ENCODE measurements around the gene MBD6.
A peak's percentile ranks its signal among the peaks of the same experiment; 100 is the strongest.

MBD6 gene, protein sequence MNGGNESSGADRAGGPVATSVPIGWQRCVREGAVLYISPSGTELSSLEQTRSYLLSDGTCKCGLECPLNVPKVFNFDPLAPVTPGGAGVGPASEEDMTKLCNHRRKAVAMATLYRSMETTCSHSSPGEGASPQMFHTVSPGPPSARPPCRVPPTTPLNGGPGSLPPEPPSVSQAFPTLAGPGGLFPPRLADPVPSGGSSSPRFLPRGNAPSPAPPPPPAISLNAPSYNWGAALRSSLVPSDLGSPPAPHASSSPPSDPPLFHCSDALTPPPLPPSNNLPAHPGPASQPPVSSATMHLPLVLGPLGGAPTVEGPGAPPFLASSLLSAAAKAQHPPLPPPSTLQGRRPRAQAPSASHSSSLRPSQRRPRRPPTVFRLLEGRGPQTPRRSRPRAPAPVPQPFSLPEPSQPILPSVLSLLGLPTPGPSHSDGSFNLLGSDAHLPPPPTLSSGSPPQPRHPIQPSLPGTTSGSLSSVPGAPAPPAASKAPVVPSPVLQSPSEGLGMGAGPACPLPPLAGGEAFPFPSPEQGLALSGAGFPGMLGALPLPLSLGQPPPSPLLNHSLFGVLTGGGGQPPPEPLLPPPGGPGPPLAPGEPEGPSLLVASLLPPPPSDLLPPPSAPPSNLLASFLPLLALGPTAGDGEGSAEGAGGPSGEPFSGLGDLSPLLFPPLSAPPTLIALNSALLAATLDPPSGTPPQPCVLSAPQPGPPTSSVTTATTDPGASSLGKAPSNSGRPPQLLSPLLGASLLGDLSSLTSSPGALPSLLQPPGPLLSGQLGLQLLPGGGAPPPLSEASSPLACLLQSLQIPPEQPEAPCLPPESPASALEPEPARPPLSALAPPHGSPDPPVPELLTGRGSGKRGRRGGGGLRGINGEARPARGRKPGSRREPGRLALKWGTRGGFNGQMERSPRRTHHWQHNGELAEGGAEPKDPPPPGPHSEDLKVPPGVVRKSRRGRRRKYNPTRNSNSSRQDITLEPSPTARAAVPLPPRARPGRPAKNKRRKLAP

DNA sequence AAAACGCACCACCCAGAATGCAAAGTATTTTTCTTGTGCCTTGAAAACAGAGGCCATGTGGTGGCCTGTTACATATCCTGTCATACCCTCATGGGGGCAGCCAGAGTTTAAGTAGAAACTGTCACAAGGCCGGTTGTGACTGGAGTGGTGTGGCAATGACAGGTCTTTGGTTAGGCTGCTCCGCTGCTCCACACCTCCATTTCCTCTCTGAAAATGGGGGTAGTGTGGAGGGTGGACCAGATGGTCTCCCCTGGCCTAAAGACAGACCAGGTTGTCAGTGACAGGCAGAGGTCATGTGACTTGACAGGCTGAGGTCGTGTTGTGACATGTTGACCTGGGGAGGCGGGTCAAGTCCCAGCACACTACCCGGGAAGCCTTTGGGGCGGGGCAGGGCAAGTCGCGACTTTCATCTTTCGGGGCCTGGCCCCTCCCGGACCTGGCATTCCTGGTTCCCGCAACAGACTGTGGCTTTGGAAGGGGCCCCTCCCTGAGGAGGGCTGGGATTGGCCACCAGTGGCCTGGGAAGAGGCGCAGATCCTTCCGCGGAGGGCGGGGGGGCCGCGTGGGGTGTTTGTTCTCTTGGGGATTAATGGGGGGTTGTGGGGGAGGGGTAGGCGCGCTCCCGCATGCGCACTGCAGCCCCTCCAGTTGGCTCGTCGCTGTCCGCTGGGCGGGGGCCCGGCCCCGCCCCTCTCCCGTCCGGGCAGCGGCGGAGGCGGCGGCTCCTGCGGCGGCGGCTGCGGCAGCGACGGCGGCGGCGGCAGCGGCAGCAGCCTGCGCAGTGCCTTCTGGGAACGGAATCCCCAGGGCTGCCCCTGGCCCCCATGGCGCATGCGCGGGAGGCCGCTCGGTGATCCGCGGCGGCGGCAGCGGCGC lies at the start of gene MBD6:
Gene MBD6 (plus strand): TSS at position 814 of the 876 bp plus-strand sequence. CDS start 1,480 bp downstream, outside the sequence.
- no peaks in the 10 kb centered on the region for H3K9me3 ChIP-seq (ENCODE audit: control insufficient read depth, insufficient read depth, low read length)
- H3K4me1 ChIP-seq (ENCODE audit: insufficient read depth, low read length), result no peaks in the 10 kb centered on the region; the same call in 1 of the 2 replicates
- peak within 1 kb of the TSS; percentile 80 for H3K9ac ChIP-seq (ENCODE audit: low read depth, low read length)
- H3K36me3 ChIP-seq (ENCODE audit: insufficient read depth, low read length), result peaks cover 18% of the 10 kb centered on the region

DNA sequence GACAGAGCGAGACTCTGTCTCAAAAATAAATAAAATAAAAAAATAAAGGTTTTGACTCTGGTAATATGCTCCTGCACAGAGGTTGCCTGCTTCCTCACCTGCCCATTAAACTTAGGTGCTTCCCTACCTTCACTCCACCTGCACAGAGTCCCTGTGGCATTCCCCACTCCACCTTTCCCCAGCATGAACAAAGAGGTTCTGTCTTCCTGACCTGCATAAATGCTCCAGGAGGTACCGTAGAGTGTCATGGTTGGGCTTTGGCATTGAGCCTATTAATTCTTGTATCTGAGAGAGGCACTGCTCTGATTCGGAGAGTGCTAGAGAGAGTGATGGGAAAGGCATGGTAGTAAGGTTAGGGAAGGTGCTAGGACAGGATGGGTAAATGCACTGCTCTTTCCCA lies 49.2 kb upstream of the MBD6 start:
- H3K9ac ChIP-seq (ENCODE audit: low read depth, low read length), result no peak overlapping the region
- peaks cover 17% of the 10 kb centered on the region for H3K4me1 ChIP-seq (ENCODE audit: insufficient read depth, low read length)
- no peaks in the 10 kb centered on the region for H3K9me3 ChIP-seq (ENCODE audit: control insufficient read depth, insufficient read depth, low read length)
- no peaks in the 10 kb centered on the region for H3K36me3 ChIP-seq (ENCODE audit: insufficient read depth, low read length)

DNA sequence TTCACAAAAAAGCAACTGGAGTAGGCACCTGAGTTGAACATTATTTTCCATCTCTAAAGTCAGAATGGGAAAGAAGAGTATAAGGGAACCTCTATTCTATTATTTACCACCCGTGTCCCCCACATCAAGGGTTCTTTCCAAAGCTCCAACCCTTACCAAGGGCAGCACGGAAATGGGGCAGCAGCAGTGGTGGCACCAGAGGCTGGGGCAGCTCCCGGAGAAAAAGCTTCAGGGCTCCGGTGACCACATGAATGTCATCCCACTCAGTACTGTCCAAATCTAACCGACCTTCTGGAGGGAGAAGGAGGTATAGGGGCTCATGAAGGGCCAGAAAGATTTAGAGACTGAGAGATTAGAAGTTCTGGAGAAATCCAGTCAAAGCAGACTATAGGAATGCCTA lies 48.7 kb upstream of the MBD6 start:
- Histone ChIP-seq H3K9ac (ENCODE audit: low read depth, low read length) (no peak overlapping the region), H3K36me3 (ENCODE audit: insufficient read depth, low read length) (no peaks in the 10 kb centered on the region), H3K9me3 (ENCODE audit: control insufficient read depth, insufficient read depth, low read length) (no peaks in the 10 kb centered on the region), H3K4me1 (ENCODE audit: insufficient read depth, low read length) (peaks cover 17% of the 10 kb centered on the region)

DNA sequence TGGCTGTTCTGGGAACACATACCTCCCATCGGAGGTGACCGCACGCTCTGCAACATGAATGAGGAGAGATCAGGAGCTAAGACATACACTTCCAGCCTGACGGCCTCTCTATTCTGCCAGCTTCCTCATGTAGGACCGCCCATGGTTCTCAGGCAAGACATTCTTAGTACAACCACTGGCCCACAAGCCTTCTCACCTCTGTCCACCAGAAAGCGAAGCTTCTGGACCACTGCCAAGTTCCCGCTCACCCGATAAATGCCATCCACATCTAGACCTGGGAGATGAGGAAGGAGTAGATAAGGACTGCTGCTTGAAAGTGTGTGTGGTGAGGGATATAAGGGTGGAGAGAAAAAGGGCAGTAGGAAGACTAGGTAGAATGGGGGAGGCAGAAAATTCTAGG lies 48.2 kb upstream of the MBD6 start:
- Histone ChIP-seq H3K36me3 (ENCODE audit: insufficient read depth, low read length) (no peaks in the 10 kb centered on the region), H3K4me1 (ENCODE audit: insufficient read depth, low read length) (peaks cover 17% of the 10 kb centered on the region), H3K9ac (ENCODE audit: low read depth, low read length) (no peak overlapping the region), H3K9me3 (ENCODE audit: control insufficient read depth, insufficient read depth, low read length) (no peaks in the 10 kb centered on the region)

DNA sequence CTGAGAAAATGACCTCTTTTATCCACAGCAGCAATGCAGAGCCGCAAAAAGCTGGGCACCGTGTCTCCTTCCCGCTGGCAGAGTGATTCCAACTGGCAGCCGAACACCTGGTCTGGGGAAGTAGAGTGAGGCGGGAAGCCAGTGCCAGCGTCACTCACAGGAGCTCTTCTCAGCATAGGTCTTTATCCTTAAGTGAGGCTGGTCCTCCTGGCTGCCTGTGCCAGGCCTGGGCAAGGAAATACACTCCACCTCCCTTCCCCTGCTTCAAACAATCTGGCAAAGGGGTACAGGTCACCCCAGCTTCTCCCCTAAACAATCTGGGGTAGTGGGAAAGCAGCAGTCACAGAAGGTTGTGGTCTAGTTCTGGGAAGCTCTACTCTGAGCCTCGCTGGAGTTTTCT lies 47.8 kb upstream of the MBD6 start:
- Histone ChIP-seq H3K4me1 (ENCODE audit: insufficient read depth, low read length) (peaks cover 17% of the 10 kb centered on the region), H3K36me3 (ENCODE audit: insufficient read depth, low read length) (no peaks in the 10 kb centered on the region), H3K9ac (ENCODE audit: low read depth, low read length) (peak overlapping the region; percentile 49; the same call in 1 of the 2 replicates), H3K9me3 (ENCODE audit: control insufficient read depth, insufficient read depth, low read length) (no peaks in the 10 kb centered on the region)

DNA sequence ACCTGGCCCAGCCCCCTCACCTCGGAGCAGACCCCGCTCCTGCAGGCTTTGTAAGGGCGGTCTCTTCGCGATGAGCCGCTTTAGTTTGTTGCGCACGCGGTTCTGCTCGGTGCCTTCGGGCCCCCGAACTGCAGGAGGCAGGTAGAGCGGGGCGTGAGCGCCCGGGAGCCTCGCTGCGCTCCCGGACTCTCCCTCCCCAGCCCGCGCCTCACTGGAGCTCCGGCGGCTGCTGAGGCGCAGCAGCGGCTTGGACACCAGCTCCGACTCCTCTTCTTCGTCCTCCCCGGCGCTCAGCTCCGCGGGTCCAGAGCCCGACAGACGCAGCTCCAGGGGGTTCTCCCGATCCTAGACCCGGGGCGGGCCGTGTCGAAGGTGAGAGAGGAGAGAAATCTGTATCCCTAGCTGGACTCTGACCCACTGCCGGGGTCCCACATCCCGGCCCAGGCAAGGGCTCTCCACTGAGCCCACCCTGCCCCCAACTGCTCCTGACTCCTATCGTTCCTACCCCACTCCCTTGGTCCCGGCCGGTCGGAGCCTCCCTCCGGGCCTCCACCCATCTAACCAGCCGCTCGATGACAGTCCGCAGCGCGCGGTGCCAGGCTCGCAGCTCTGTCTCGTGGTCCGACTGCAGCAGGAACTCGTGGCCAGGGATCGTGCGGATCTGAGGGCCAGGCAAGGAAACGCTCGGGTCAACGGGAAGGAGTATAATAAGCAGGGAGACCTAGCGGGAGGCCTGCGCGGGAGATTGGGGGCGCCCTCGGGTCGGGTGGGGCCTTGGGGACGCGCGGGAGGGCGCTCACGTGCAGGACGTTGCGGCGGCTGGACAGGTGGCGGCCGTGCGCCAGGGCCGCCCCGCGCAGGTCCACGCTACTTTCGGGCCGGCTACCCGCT lies 47.1 kb upstream of the MBD6 start:
- H3K9ac ChIP-seq (ENCODE audit: low read depth, low read length), result peak overlapping the region; percentile 49; the same call in 1 of the 2 replicates
- no peaks in the 10 kb centered on the region for H3K9me3 ChIP-seq (ENCODE audit: control insufficient read depth, insufficient read depth, low read length)
- peaks cover 17% of the 10 kb centered on the region for H3K4me1 ChIP-seq (ENCODE audit: insufficient read depth, low read length)
- H3K36me3 ChIP-seq (ENCODE audit: insufficient read depth, low read length), result no peaks in the 10 kb centered on the region

DNA sequence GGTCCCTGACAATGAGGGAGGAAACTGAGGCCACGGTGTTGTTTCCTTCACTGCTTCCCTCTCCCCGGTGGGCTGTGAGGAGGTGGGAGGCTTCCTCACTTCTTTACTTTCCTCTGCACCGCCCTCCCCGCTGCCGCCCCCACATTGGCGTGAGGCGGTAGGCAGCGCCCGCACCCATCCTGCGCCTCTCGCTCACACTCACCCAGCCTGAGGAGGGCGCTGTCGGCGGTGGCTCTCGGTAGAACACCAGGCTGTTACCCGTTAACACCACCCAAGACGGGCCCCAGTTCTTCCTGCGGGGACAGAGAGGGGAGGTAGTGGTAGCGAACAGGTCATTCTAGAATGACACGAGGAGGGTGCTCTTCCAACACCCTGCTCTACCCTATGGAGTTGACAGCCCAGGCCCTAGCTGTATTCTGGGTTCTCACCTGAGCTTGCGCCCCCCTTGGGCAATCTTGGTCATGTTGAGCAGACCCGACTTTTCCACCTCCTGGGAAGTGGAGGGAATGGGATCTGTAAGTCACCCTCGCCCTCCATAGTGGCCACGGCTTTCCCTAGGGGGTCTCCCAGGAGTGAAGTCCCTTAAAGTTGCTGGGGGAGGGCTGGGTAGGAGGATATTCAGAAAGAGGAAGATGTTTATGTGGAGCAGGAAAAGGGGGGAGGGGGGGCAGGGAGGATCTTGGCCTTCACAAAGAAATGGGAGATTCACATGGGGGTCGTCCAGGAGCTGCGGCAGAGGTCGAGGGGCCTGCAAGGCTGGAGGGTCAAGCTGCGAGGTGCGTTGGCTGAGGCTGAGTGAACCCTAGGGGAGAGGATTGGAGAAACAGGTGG lies 46.2 kb upstream of the MBD6 start:
- peak overlapping the region; percentile 49; the same call in 1 of the 2 replicates for H3K9ac ChIP-seq (ENCODE audit: low read depth, low read length)
- no peaks in the 10 kb centered on the region for H3K9me3 ChIP-seq (ENCODE audit: control insufficient read depth, insufficient read depth, low read length)
- H3K4me1 ChIP-seq (ENCODE audit: insufficient read depth, low read length), result peaks cover 18% of the 10 kb centered on the region
- H3K36me3 ChIP-seq (ENCODE audit: insufficient read depth, low read length), result no peaks in the 10 kb centered on the region

DNA sequence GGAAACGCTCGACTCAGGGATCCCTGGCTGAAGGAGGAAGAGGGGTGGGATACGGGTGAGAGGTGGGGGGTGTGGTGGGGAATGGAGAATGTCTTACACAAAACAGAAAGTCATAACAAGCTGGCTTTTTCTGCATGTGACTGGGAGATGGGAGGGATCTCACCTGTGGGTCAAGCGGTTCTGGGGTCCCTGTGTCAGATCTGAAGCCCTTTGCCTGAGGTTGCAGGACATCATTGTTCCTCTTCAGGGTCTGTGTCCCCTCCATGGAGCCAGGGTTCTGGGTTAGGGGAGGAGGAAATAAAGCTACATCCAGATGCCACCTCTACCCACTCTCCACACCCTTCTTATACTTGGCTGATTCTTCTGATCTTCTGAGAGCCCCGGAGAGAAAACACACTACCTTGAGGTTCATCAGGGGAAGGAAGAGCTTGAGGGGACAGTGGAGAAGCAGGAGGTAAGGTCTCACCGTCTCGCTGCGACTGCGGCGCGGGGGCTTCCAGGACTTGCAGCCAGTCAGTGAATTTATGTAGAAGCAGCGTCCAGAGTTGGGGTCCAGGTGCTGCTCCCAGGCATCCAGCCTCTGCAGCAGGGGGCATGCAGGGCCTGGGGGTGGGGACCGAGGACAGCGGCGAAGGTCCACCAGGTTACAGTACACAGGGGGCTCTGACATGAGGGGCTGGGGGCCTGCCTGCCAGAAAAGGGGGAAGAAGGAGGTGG lies 45.5 kb upstream of the MBD6 start:
- no peaks in the 10 kb centered on the region for H3K36me3 ChIP-seq (ENCODE audit: insufficient read depth, low read length)
- no peaks in the 10 kb centered on the region for H3K9me3 ChIP-seq (ENCODE audit: control insufficient read depth, insufficient read depth, low read length)
- peaks cover 25% of the 10 kb centered on the region for H3K4me1 ChIP-seq (ENCODE audit: insufficient read depth, low read length)
- no peak overlapping the region for H3K9ac ChIP-seq (ENCODE audit: low read depth, low read length)

DNA sequence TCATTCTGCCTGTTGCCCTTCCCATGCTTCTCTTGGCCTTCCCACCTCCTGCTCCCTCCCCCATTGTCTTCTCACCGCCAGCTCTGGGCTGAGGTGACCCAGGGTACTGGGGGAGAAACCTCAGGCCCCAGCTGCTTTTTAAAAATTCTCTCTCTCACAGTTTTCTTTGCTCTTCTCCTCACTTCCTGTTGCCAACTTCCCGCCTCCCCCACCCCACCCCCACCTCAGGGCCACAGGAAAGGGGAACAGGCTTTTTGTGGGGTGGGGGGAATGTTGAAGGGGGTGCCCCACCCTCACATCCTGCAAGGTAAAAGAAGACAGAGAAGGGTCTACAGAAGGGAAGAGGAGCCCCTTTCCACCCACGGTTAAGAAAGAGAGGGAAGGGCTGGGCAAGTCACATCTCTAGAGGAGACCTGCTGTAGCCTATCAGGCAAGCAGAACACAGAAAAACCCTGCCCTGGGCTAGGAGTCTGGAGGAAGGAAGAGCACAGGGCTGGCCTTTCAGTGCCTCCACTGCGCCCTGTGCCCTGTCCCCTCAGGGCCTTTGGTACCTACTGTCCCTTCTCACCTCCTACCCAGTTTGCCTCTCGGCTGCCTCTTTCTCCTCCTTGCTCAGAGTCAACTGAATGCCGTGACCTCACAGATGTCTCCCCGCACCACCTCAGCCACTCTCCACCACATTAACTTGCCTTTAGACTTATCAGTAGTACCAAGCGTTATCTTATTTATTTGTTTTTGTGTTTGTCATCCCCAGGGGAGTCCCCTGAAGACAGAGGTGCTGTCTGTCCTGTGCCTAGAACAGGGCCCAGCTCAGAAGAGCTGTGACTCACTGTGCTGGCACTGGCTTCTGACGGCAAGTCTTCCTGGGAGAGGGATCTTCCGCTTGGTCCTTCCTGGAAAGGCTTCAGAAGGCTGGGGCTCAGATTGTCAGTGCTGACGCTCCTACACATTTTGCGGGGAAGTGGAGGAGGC lies 44.6 kb upstream of the MBD6 start:
- Histone ChIP-seq H3K9ac (ENCODE audit: low read depth, low read length) (no peak overlapping the region), H3K9me3 (ENCODE audit: control insufficient read depth, insufficient read depth, low read length) (no peaks in the 10 kb centered on the region), H3K4me1 (ENCODE audit: insufficient read depth, low read length) (peaks cover 25% of the 10 kb centered on the region)

DNA sequence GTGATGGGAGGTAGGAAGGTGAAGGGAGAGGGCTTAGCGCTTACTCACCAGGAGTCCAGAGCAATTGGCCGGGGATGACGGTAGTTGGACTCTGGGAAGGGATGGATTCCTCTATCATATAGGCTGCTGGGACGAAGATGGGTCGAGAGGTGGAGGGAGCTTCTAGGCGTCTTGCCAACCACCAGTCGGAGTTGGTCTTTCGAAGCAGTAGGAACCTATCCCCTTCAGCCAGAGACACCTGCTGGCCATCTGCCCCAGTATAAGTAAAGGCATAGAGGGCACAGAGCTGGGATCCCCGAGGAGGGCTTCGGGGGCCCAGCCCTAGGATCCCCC lies 43.6 kb upstream of the MBD6 start:
- no peak overlapping the region for H3K9ac ChIP-seq (ENCODE audit: low read depth, low read length)
- no peaks in the 10 kb centered on the region for H3K9me3 ChIP-seq (ENCODE audit: control insufficient read depth, insufficient read depth, low read length)
- H3K36me3 ChIP-seq (ENCODE audit: insufficient read depth, low read length), result no peaks in the 10 kb centered on the region
- peaks cover 32% of the 10 kb centered on the region for H3K4me1 ChIP-seq (ENCODE audit: insufficient read depth, low read length)

More for the DNA sequence above, 44.6 kb upstream of the MBD6 start:
- no peaks in the 10 kb centered on the region for H3K36me3 ChIP-seq (ENCODE audit: insufficient read depth, low read length)

DNA sequence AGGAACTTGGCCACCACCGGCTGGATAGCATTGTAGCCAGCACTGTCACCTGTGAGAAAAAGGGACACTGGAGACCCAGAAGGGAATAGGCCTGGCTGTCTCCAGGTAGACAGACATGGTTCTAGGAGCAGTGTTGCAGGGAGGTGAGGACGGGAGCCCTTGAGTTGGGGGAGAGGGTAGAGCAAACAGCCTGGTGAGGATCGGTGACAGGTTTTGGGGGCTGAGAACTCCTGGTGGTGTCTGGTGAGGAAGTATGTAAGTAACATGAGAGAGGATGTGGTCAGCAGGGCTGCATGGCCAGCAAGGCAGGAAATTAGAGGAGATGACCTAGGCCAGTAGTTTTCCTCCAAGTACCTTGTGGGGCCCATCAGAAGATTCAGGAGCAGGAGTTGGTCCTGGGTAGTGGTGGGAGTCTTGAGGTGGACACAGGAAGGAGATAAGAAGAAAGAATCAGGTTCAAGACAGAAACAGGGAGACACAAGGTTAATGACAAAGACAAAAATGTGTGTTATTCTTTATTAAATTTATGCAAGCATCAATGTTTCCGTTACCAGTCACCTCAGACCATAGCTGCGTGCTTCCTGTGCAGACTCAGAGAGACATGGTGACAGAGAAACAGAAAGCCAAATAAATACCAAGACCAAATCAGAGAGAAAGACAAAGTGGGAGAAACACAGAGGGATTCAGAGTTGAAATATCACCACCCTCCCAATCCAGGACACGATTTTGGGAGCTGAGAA lies 43.1 kb upstream of the MBD6 start, which contains the start of gene ARHGAP9:
Gene ARHGAP9 (minus strand): TSS at position 491 of the 740 bp plus-strand sequence. CDS start 460 bp downstream, at position 31.
- H3K4me1 ChIP-seq (ENCODE audit: insufficient read depth, low read length), result peaks cover 32% of the 10 kb centered on the region
- H3K9me3 ChIP-seq (ENCODE audit: control insufficient read depth, insufficient read depth, low read length), result no peaks in the 10 kb centered on the region
- H3K36me3 ChIP-seq (ENCODE audit: insufficient read depth, low read length), result no peaks in the 10 kb centered on the region
- H3K9ac ChIP-seq (ENCODE audit: low read depth, low read length), result no peak within 1 kb of the TSS

All from ES-I3 (cell line).